ENCODE data around the gene HIVEP1.

Gene HIVEP1

DNA sequence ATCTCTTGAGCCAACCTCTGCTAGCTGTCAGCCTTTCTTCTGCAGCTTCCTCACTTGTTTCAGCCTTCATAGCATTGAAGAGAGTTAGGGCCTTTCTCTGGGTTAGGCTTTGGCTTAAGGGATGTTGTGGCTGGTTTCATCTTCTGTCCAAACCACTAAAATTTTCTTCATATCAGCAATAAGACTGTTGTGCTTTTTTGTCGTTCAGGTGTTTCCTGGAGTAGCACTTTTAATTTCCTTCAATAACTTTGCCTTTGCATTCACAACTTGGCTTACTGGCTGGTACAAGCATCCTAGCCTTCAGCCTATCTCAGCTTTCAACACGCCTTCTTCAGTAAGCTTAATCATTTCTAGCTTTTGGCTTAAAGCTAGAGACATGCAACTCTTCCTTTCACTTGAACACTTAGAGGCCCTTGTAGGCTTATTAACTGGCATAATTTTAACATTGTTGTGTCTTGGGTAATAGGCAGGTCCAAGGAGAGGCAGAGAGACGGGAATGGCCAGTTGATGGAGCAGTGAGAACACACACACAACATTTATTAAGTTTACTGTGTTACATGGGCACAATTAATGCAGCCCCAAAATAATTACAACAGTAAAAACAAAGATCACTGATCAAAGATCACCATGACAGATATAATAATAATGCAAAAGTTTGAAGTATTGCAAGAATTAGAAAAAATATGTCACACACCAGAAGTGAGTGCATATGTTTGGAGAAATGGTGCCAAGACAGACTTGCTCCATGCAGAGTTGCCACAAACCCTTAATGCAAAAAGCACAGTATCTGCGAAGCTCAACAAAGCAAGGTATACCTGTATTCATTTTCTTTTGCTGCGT is 98.6 kb downstream of the HIVEP1 start:
- TF ChIP-seq ZNF8 (CRISPR knock-in tag; IDR thresholded peaks at IDR 0.05) (no peak), SNAI2 (CRISPR knock-in tag; IDR thresholded peaks at IDR 0.05) (no peak), ZC3H10 (CRISPR knock-in tag; IDR thresholded peaks at IDR 0.05) (no peak), PATZ1 (CRISPR knock-in tag; IDR thresholded peaks at IDR 0.05; ENCODE audit: borderline replicate concordance) (no peak), RARB (CRISPR knock-in tag; IDR thresholded peaks at IDR 0.05) (no peak), ZFP3 (CRISPR knock-in tag; IDR thresholded peaks at IDR 0.05) (no peak), PPARA (CRISPR knock-in tag; IDR thresholded peaks at IDR 0.05; ENCODE audit: borderline replicate concordance) (no peak), ZFP30 (CRISPR knock-in tag; IDR thresholded peaks at IDR 0.05) (no peak), TCF4 (CRISPR knock-in tag; IDR thresholded peaks at IDR 0.05; ENCODE audit: borderline replicate concordance) (no peak)
- TF ChIP-seq, protein P1, sequence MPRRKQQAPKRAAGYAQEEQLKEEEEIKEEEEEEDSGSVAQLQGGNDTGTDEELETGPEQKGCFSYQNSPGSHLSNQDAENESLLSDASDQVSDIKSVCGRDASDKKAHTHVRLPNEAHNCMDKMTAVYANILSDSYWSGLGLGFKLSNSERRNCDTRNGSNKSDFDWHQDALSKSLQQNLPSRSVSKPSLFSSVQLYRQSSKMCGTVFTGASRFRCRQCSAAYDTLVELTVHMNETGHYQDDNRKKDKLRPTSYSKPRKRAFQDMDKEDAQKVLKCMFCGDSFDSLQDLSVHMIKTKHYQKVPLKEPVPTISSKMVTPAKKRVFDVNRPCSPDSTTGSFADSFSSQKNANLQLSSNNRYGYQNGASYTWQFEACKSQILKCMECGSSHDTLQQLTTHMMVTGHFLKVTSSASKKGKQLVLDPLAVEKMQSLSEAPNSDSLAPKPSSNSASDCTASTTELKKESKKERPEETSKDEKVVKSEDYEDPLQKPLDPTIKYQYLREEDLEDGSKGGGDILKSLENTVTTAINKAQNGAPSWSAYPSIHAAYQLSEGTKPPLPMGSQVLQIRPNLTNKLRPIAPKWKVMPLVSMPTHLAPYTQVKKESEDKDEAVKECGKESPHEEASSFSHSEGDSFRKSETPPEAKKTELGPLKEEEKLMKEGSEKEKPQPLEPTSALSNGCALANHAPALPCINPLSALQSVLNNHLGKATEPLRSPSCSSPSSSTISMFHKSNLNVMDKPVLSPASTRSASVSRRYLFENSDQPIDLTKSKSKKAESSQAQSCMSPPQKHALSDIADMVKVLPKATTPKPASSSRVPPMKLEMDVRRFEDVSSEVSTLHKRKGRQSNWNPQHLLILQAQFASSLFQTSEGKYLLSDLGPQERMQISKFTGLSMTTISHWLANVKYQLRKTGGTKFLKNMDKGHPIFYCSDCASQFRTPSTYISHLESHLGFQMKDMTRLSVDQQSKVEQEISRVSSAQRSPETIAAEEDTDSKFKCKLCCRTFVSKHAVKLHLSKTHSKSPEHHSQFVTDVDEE (CRISPR knock-in tag; IDR thresholded peaks at IDR 0.05) = no peak
- no peak for ATAC-seq

DNA sequence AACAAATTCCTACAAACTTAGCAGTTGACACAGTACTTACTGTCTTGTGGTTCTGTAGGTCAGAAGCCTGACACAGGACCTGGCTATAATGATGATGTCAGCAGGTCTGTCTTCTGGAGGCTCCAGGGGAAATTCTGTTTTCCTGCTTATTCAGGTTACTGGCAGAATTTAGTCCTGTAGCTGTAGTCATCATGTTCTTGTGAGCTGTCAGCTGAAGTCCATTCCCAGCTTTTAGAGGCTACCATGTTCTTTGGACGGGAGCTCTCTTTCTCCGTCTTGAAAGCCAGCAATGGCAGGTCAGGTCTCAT is 99.2 kb downstream of the HIVEP1 start:
- no peak for ATAC-seq
- TF ChIP-seq PATZ1 (CRISPR knock-in tag; IDR thresholded peaks at IDR 0.05; ENCODE audit: borderline replicate concordance) = no peak
- TF ChIP-seq RARB (CRISPR knock-in tag; IDR thresholded peaks at IDR 0.05) = no peak
- no peak for TF ChIP-seq ZNF70 (CRISPR knock-in tag; IDR thresholded peaks at IDR 0.05)

DNA sequence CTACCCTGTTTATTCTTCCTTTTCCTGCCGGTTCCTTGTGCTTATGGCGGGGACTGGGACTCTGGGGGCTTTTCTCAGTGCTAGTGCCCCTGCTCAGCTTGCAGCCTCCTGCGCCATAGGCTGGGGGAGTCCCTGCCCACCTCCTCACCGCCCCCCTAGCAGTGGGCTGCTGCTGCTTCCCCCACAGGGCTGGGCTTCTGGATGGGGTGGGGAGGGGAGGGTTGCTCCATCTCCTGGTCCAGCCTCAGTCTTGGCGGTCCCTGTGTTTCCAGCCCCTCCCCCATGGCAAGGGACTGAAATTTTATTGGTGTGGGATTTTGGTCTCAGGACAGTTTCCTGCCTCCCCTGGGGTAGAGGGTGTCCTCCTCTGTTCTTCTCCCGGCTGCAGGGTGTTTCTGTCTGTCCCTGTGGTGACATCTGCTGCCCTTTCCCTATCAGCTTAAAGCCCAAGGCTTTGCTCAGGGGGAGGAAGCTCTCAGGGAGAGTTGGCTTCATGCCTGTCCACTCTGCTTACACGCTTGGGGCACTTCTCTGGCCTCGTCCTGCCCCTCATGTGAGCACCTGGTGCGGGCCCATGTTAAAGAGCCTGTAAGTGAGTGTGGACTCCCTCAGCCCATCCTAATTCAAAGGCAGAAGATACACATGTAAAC is 100.6 kb downstream of the HIVEP1 start:
- peak; percentile 38; the same call in 2 of the 3 replicates for ATAC-seq
- TF ChIP-seq, protein P2, sequence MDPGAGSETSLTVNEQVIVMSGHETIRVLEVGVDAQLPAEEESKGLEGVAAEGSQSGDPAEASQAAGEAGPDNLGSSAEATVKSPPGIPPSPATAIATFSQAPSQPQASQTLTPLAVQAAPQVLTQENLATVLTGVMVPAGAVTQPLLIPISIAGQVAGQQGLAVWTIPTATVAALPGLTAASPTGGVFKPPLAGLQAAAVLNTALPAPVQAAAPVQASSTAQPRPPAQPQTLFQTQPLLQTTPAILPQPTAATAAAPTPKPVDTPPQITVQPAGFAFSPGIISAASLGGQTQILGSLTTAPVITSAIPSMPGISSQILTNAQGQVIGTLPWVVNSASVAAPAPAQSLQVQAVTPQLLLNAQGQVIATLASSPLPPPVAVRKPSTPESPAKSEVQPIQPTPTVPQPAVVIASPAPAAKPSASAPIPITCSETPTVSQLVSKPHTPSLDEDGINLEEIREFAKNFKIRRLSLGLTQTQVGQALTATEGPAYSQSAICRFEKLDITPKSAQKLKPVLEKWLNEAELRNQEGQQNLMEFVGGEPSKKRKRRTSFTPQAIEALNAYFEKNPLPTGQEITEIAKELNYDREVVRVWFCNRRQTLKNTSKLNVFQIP (CRISPR knock-in tag; IDR thresholded peaks at IDR 0.05; ENCODE audit: borderline replicate concordance, low read depth) = no peak
- TF ChIP-seq ARNTL (CRISPR knock-in tag; IDR thresholded peaks at IDR 0.05; ENCODE audit: borderline replicate concordance, low read depth) (no peak), TCF4 (CRISPR knock-in tag; IDR thresholded peaks at IDR 0.05; ENCODE audit: borderline replicate concordance) (no peak), SNAI2 (CRISPR knock-in tag; IDR thresholded peaks at IDR 0.05) (no peak), ZC3H10 (CRISPR knock-in tag; IDR thresholded peaks at IDR 0.05) (no peak), GLIS3 (CRISPR knock-in tag; IDR thresholded peaks at IDR 0.05) (no peak), ZFP3 (CRISPR knock-in tag; IDR thresholded peaks at IDR 0.05) (no peak), TOX (CRISPR knock-in tag; IDR thresholded peaks at IDR 0.05; ENCODE audit: borderline replicate concordance) (no peak), ZNF565 (CRISPR knock-in tag; conservative IDR thresholded peaks at IDR 0.05; ENCODE audit: low read depth) (no peak), CSDC2 (CRISPR knock-in tag; IDR thresholded peaks at IDR 0.05) (no peak), ZNF8 (CRISPR knock-in tag; IDR thresholded peaks at IDR 0.05) (no peak), ZNF70 (CRISPR knock-in tag; IDR thresholded peaks at IDR 0.05) (no peak), ZFP30 (CRISPR knock-in tag; IDR thresholded peaks at IDR 0.05) (no peak)
- TF ChIP-seq, protein P1 (CRISPR knock-in tag; IDR thresholded peaks at IDR 0.05) = no peak
